ENCODE measurements around the gene IPO13. TPM values are rescaled to one million over a fixed set of nuclear protein-coding genes. Genes with fewer than 3 reads are reported as not detected.

IPO13 gene
- total RNA-seq, 1 experiment from 2014 or later = 24.2 TPM

DNA sequence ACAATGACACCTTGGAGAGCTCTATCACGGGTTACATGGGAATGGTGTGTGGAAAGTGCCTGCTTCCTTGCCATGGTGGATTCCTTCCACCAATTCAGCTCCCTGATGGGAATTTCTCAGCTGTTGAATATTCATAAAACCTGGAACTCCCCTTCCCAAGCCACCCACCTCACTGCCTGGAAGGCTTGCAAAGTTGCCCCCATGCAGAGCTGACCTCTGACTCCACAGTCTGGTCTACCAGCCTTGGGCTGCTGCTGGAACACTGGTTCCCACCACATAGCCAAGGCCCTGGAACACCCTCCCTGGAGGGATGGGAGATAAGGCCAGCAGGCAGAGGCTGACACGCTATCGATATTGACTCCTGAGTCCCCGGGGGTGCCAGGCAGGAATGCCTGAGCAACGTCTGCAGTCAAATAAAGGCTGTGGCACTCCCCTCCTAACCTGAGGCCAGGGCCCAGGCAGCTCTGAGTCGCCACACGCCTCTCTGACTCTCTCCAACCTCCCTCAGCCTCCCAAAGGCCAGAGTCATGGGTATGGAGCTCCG, 53.4 kb downstream of the IPO13 start:
- no peak for DNase-seq
- Mint-ChIP-seq H3K4me3 (ENCODE audit: low read depth, unreplicated experiment) (no peak overlapping the region), H3K36me3 (ENCODE audit: insufficient read depth, unreplicated experiment) (peaks cover 46% of the 10 kb centered on the region), H3K27ac (ENCODE audit: unreplicated experiment) (no peak overlapping the region), H3K9me3 (ENCODE audit: low read depth, unreplicated experiment) (no peaks in the 10 kb centered on the region), H3K4me1 (ENCODE audit: low read depth, unreplicated experiment) (no peaks in the 10 kb centered on the region), H3K27me3 (ENCODE audit: unreplicated experiment) (no peaks in the 10 kb centered on the region)
- intact Hi-C loops (cut with micrococcal nuclease; ENCODE audit: unreplicated experiment) = no loop called here
- TF ChIP-seq, protein P1, sequence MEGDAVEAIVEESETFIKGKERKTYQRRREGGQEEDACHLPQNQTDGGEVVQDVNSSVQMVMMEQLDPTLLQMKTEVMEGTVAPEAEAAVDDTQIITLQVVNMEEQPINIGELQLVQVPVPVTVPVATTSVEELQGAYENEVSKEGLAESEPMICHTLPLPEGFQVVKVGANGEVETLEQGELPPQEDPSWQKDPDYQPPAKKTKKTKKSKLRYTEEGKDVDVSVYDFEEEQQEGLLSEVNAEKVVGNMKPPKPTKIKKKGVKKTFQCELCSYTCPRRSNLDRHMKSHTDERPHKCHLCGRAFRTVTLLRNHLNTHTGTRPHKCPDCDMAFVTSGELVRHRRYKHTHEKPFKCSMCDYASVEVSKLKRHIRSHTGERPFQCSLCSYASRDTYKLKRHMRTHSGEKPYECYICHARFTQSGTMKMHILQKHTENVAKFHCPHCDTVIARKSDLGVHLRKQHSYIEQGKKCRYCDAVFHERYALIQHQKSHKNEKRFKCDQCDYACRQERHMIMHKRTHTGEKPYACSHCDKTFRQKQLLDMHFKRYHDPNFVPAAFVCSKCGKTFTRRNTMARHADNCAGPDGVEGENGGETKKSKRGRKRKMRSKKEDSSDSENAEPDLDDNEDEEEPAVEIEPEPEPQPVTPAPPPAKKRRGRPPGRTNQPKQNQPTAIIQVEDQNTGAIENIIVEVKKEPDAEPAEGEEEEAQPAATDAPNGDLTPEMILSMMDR (IDR thresholded peaks at IDR 0.05; ENCODE audit: unreplicated experiment) = no peak
- CTCF ChIA-PET = no interaction called here
- no TSS peak for BruUV-seq (replicated peaks)

DNA sequence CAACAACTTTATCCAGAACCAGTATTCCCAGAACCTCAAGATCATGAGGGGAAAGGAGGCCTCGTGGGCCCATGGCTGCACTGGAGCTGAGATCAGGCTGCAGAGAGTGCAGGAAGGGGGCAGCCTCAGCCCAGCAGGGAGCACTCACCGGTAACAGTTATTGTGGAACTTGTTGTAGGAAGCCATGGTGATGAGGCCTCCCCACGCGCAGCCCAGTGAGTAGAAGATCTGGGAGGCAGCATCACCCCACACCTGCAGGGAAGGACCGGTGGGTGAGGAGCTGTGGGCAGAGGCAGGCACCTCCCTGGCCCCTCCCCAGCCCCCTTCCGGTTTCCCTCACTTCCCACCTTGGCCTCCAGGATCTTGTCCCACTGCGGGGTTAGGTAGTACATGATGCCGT, 55.4 kb downstream of the IPO13 start:
- Mint-ChIP-seq H3K27me3 (ENCODE audit: unreplicated experiment) (no peaks in the 10 kb centered on the region), H3K36me3 (ENCODE audit: insufficient read depth, unreplicated experiment) (peaks cover 31% of the 10 kb centered on the region), H3K9me3 (ENCODE audit: low read depth, unreplicated experiment) (no peaks in the 10 kb centered on the region), H3K27ac (ENCODE audit: unreplicated experiment) (no peak overlapping the region), H3K4me3 (ENCODE audit: low read depth, unreplicated experiment) (no peak overlapping the region), H3K4me1 (ENCODE audit: low read depth, unreplicated experiment) (no peaks in the 10 kb centered on the region)
- BruUV-seq (replicated peaks) = no TSS peak
- CTCF ChIA-PET = interaction anchor here (0.8 kb wide), 1 partner anchor 46 kb away, joined by 3 read pairs; no protein-coding TSS in a partner anchor
- DNase-seq = no peak
- TF ChIP-seq, protein P1 (IDR thresholded peaks at IDR 0.05; ENCODE audit: unreplicated experiment) = no peak
- intact Hi-C loops (cut with micrococcal nuclease; ENCODE audit: unreplicated experiment) = no loop called here

DNA sequence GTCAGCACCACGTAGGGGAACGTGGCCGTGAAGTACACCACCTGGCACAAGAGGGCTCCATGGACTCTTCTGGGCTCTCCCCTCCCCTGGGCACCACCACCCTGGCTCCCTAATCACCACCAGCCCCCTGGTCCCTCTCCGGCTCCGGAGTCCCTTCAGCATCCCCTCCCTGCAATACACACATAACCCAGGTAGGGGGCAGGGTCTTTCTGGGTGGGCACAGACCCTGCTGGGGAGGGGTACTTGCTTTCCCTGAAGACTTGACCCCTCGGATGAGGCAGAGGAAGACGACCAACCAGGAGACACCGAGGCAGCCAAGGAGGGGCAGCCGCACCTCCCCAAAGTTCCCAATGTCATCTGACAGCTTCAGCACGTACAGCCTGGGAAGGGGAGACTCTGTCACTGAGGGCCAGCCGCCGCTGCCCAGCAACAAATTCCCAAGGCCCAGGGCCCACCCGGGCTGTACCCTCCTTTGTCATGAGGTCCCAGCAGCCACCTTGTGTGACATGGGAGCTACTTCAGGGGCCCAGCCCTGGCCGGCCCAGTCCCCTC, 55.9 kb downstream of the IPO13 start:
- Mint-ChIP-seq H3K27ac (ENCODE audit: unreplicated experiment) (no peak overlapping the region), H3K4me3 (ENCODE audit: low read depth, unreplicated experiment) (no peak overlapping the region), H3K9me3 (ENCODE audit: low read depth, unreplicated experiment) (no peaks in the 10 kb centered on the region), H3K27me3 (ENCODE audit: unreplicated experiment) (no peaks in the 10 kb centered on the region), H3K36me3 (ENCODE audit: insufficient read depth, unreplicated experiment) (peaks cover 26% of the 10 kb centered on the region), H3K4me1 (ENCODE audit: low read depth, unreplicated experiment) (no peaks in the 10 kb centered on the region)
- intact Hi-C loops (cut with micrococcal nuclease; ENCODE audit: unreplicated experiment) = no loop called here
- DNase-seq = no peak
- TF ChIP-seq, protein P1 (IDR thresholded peaks at IDR 0.05; ENCODE audit: unreplicated experiment) = peak; percentile 30
- BruUV-seq (replicated peaks) = no TSS peak
- CTCF ChIA-PET = interaction anchor here (0.8 kb wide), 1 partner anchor 46 kb away, joined by 3 read pairs; no protein-coding TSS in a partner anchor

DNA sequence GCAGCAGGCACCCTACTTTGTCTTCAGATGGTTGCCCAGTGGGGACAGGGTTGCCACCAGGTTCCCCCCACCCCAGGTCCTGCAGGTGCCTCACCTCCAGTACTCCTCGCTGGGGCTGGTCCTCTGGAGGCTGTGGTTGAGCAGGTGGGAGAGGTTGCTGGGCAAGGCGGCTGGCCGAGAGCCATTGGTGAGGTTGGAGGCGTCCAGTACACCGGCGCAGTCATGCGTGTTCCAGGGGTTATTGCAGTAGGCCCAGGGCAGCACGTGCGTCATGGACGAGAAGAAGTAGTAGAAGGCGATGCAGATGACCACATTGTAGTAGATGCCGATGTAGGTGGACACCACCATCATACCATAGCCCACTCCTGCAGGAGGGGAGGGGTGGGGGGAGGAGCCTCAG, 61.5 kb downstream of the IPO13 start:
- peaks cover 18% of the 10 kb centered on the region for H3K36me3 Mint-ChIP-seq (ENCODE audit: insufficient read depth, unreplicated experiment)
- H3K9me3 Mint-ChIP-seq (ENCODE audit: low read depth, unreplicated experiment) = no peaks in the 10 kb centered on the region
- no peak for DNase-seq
- H3K4me1 Mint-ChIP-seq (ENCODE audit: low read depth, unreplicated experiment) = peaks cover 9% of the 10 kb centered on the region
- H3K27me3 Mint-ChIP-seq (ENCODE audit: unreplicated experiment) = no peaks in the 10 kb centered on the region
- CTCF ChIA-PET = interaction anchor here (0.8 kb wide), 1 partner anchor 638 kb away, joined by 7 read pairs; no protein-coding TSS in a partner anchor
- intact Hi-C loops (cut with micrococcal nuclease; ENCODE audit: unreplicated experiment) = no loop called here
- TF ChIP-seq, protein P1 (IDR thresholded peaks at IDR 0.05; ENCODE audit: unreplicated experiment) = no peak
- BruUV-seq (replicated peaks) = no TSS peak
- H3K4me3 Mint-ChIP-seq (ENCODE audit: low read depth, unreplicated experiment) = no peak overlapping the region
- H3K27ac Mint-ChIP-seq (ENCODE audit: unreplicated experiment) = no peak overlapping the region
